ENCODE measurements around the gene MZF1.
"Not testable (repeated sequence)": the region's sequence is repeated elsewhere in the genome, so short reads cannot be mapped to it uniquely, and the experiment has no call there.

- TF ChIP-seq CTCF (IDR thresholded peaks at IDR 0.05; ENCODE audit: insufficient read depth, low read depth, low read length); EZH2 (IDR thresholded peaks at IDR 0.05; ENCODE audit: insufficient read depth, low read length): not testable (repeated sequence)
These were observed 34.0 kb downstream of the MZF1 start for GRCh38 chr19:58539169-58539559.
